HG03135 (cell line): Measurements from ENCODE around the gene SKP2.
"Not testable (repeated sequence)": the region's sequence is repeated elsewhere in the genome, so short reads cannot be mapped to it uniquely, and the experiment has no call there.

Source experiments
- ATAC-seq: cut with Tn5 transposase; IDR thresholded peaks from one replicate; pipeline ENCODE4 v1.9.1; 2021; ENCODE audit warnings: mild to moderate bottlenecking, moderate library complexity; ENCODE audit not compliant: unreplicated experiment

SKP2 gene

GRCh38 chr5:36156121-36156601, 4.2 kb downstream of the SKP2 start:
- no peak for ATAC-seq

GRCh38 chr5:36156619-36157018, 4.7 kb downstream of the SKP2 start:
- no peak for ATAC-seq

- ATAC-seq: no peak
Measured at GRCh38 chr5:36158144-36158543, 6.2 kb downstream of the SKP2 start.

- no peak for ATAC-seq
Measured at GRCh38 chr5:36160617-36161016, 8.7 kb downstream of the SKP2 start.

GRCh38 chr5:36161361-36161760, 9.4 kb downstream of the SKP2 start:
- ATAC-seq: no peak

- no peak for ATAC-seq
Measured at GRCh38 chr5:36162810-36163486, 11.0 kb downstream of the SKP2 start.

- ATAC-seq: no peak
Measured at GRCh38 chr5:36164461-36164860, 12.6 kb downstream of the SKP2 start.

- no peak for ATAC-seq
Measured at GRCh38 chr5:36168737-36169136, 16.8 kb downstream of the SKP2 start.

- ATAC-seq: no peak
Measured at GRCh38 chr5:36170832-36171424, 19.0 kb downstream of the SKP2 start.

GRCh38 chr5:36172599-36172998, 20.7 kb downstream of the SKP2 start:
- no peak for ATAC-seq

GRCh38 chr5:36173426-36173825, 21.5 kb downstream of the SKP2 start:
- ATAC-seq: no peak

- no peak for ATAC-seq
Measured at GRCh38 chr5:36174119-36174518, 22.2 kb downstream of the SKP2 start.

- no peak for ATAC-seq
Measured at GRCh38 chr5:36175043-36175442, 23.1 kb downstream of the SKP2 start.

- peak; percentile 96 for ATAC-seq
Measured at GRCh38 chr5:36177154-36177553, 25.2 kb downstream of the SKP2 start.

GRCh38 chr5:36177715-36178523, 26.0 kb downstream of the SKP2 start:
- no peak for ATAC-seq

- no peak for ATAC-seq
Measured at GRCh38 chr5:36178524-36178890, 26.6 kb downstream of the SKP2 start.

GRCh38 chr5:36179950-36180349, 28.0 kb downstream of the SKP2 start:
- ATAC-seq: no peak

GRCh38 chr5:36180556-36181350, 28.8 kb downstream of the SKP2 start:
- ATAC-seq: no peak

- ATAC-seq: no peak
Measured at GRCh38 chr5:36181774-36182173, 29.9 kb downstream of the SKP2 start.

- ATAC-seq: not testable (repeated sequence)
Measured at GRCh38 chr5:36184408-36184807, 32.5 kb downstream of the SKP2 start.

- no peak for ATAC-seq
Measured at GRCh38 chr5:36193746-36194145, 41.8 kb downstream of the SKP2 start.
